ENCODE measurements around the gene NPTX1. TPM values are rescaled to one million over a fixed set of nuclear protein-coding genes. Genes with fewer than 3 reads are reported as not detected.

NPTX1 gene
- total and polyA plus RNA-seq, 2 of the 13 experiments (the other 11 are each of a cell fraction or from before 2014, with no cell fraction given) = 0.01 TPM; not detected in 1

DNA sequence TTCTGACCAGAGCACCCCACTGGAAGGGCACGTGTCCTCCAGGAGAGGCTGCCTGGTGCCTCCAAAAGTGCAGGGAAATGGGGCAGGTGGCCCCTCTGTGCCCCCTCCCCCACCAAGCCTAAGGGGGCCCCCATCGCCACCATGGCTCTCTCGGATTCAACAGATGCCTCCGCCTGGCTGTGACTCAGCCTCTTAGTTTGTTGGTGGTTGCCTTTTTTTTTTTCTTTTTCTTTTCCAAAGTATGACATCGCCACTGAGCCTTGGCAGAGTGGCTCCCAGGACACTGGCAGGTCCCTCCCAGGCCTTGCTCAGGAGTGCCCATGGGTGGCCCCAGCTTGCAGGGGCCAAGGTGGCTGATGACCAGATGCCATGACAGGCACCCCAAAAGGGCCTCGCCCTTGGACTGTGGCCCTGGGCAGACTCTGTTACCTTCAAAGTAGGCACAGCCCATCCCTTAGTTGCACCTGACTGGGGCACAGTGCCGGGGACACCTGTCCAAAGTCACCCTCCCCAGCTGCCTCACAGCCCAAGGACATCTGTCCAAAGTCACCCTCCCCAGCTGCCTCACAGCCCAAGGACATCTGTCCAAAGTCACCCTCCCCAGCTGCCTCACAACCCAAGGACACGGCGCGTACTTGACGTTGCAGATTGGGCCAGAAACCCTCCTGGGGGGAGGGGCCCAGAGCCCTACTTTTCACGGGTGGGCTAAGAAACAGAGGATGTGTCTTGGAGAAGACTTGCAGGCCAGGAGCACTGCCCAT, 29.6 kb downstream of the NPTX1 start:
- H3K4me1 ChIP-seq (ENCODE audit: insufficient read depth, low read length) = peaks cover 13% of the 10 kb centered on the region
- no peak overlapping the region for H3K9ac ChIP-seq (ENCODE audit: insufficient read depth, low read depth, low read length)
- peaks cover 7% of the 10 kb centered on the region; the same call in 1 of the 2 replicates for H4K20me1 ChIP-seq (ENCODE audit: insufficient read depth, low read length)
- TF ChIP-seq ESRRA (CRISPR knock-in tag; IDR thresholded peaks at IDR 0.05; ENCODE audit: low read depth) = peak; percentile 84
- no peak for TF ChIP-seq NR2F6 (IDR thresholded peaks at IDR 0.05)
- no peak for TF ChIP-seq NR2F6 (CRISPR knock-in tag; IDR thresholded peaks at IDR 0.05)
- TF ChIP-seq HNF4A (CRISPR knock-in tag; IDR thresholded peaks at IDR 0.05) = peak; percentile 20; the same call in 1 of the 2 replicates
- TF ChIP-seq, protein P1, sequence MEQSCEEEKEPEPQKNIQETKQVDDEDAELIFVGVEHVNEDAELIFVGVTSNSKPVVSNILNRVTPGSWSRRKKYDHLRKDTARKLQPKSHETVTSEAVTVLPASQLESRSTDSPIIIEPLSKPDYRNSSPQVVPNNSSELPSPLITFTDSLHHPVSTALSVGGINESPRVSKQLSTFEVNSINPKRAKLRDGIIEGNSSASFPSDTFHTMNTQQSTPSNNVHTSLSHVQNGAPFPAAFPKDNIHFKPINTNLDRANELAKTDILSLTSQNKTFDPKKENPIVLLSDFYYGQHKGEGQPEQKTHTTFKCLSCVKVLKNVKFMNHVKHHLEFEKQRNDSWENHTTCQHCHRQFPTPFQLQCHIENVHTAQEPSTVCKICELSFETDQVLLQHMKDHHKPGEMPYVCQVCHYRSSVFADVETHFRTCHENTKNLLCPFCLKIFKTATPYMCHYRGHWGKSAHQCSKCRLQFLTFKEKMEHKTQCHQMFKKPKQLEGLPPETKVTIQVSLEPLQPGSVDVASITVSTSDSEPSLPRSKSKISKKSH (CRISPR knock-in tag; IDR thresholded peaks at IDR 0.05; ENCODE audit: borderline replicate concordance) = 0 out of 2 replicates have a peak, but pooled peaks have one; percentile 22
- TF ChIP-seq ZNF891 (CRISPR knock-in tag; IDR thresholded peaks at IDR 0.05) = 0 out of 2 replicates have a peak, but pooled peaks have one; percentile 22
- ChIA-PET CTCF (ENCODE audit: low intra/inter-chr PET ratio, low total read pairs) (no interaction called here), POLR2A (no interaction called here)
- WGBS (ENCODE audit: low lambda C conversion rate) = 38% methylated on average over 9 of the region's 12 CpGs
- no TSS peak for BruUV-seq (replicated peaks)
- no peaks in the 10 kb centered on the region for H3K36me3 ChIP-seq (replicated peaks in 1 of 2; ENCODE audit: control insufficient read depth in 1 of 2, insufficient read depth in 2 of 2, low read length in 2 of 2)
- H3K27me3 ChIP-seq (ENCODE audit: control insufficient read depth in 1 of 2, insufficient read depth in 2 of 2, low read length in 2 of 2) = peaks cover 16 to 45% of the 10 kb centered on the region in 2 experiments; a peak in 3 of 5 replicates
- intact Hi-C loops (cut with micrococcal nuclease; ENCODE audit: unreplicated experiment) = no loop called here
- H3K79me2 ChIP-seq (ENCODE audit: insufficient read depth, low read length) = no peaks in the 10 kb centered on the region
- no peak overlapping the region for H2AFZ ChIP-seq (ENCODE audit: low read length)
- no peak overlapping the region for H3K4me3 ChIP-seq (replicated peaks in 1 of 3; ENCODE audit: insufficient read depth in 1 of 3, low read depth in 2 of 3, low read length in 3 of 3)
- no peak for DNase-seq (ENCODE audit: low spot score)
- no peak overlapping the region for H3K27ac ChIP-seq (ENCODE audit: extremely low read length, insufficient read depth, low read length)
- in situ Hi-C loops (cut with HindIII; ENCODE audit: extremely low pct_ligation_motif_present, low pct_unique_long_range_greater_than_20kb) = no loop called here
- ATAC-seq = no peak
- H3K4me2 ChIP-seq (ENCODE audit: low read depth, low read length) = no peak overlapping the region
- FAIRE-seq = no peak
- no peaks in the 10 kb centered on the region for H3K9me3 ChIP-seq (ENCODE audit: low read length)

DNA sequence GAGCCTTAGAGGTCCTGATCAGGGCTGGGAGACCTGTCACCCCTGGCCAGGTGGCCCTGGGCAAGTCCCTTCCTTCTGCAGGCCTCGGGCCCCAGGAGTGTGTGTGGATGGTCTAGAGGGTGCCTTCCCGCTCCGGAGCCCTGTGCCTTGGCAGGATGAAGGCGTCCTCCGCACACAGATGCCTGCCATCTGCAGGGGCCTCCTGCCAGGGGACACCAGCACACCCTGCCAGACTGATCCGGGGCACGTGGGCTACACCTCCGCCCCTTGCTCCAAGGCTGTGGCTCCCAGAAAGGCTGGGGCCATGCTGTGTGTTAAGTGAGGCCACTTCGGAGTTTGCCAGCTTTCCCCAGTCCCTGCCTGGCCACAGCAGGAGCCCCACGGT, 30.7 kb downstream of the NPTX1 start:
- intact Hi-C loops (cut with micrococcal nuclease; ENCODE audit: unreplicated experiment) = no loop called here
- H3K4me1 ChIP-seq (ENCODE audit: insufficient read depth, low read length) = peaks cover 13% of the 10 kb centered on the region
- no peak overlapping the region for H3K9ac ChIP-seq (ENCODE audit: insufficient read depth, low read depth, low read length)
- in situ Hi-C loops (cut with HindIII; ENCODE audit: extremely low pct_ligation_motif_present, low pct_unique_long_range_greater_than_20kb) = no loop called here
- no peaks in the 10 kb centered on the region for H3K36me3 ChIP-seq (replicated peaks in 1 of 2; ENCODE audit: control insufficient read depth in 1 of 2, insufficient read depth in 2 of 2, low read length in 2 of 2)
- no peak for DNase-seq (ENCODE audit: low spot score)
- H3K4me3 ChIP-seq (replicated peaks in 1 of 3; ENCODE audit: insufficient read depth in 1 of 3, low read depth in 2 of 3, low read length in 3 of 3) = no peak overlapping the region
- ChIA-PET POLR2A (no interaction called here), CTCF (ENCODE audit: low intra/inter-chr PET ratio, low total read pairs) (no interaction called here)
- H3K4me2 ChIP-seq (ENCODE audit: low read depth, low read length) = no peak overlapping the region
- no peaks in the 10 kb centered on the region for H3K9me3 ChIP-seq (ENCODE audit: low read length)
- H4K20me1 ChIP-seq (ENCODE audit: insufficient read depth, low read length) = peaks cover 14% of the 10 kb centered on the region; the same call in 1 of the 2 replicates
- WGBS (ENCODE audit: low lambda C conversion rate) = 3% methylated on average over 6 of the region's 10 CpGs
- no peaks in the 10 kb centered on the region for H3K79me2 ChIP-seq (ENCODE audit: insufficient read depth, low read length)
- no peak overlapping the region for H3K27ac ChIP-seq (ENCODE audit: extremely low read length, insufficient read depth, low read length)
- no peak for FAIRE-seq
- BruUV-seq (replicated peaks) = no TSS peak
- no peak overlapping the region for H2AFZ ChIP-seq (ENCODE audit: low read length)
- peaks cover 15 to 38% of the 10 kb centered on the region in 2 experiments; a peak in 3 of 5 replicates for H3K27me3 ChIP-seq (ENCODE audit: control insufficient read depth in 1 of 2, insufficient read depth in 2 of 2, low read length in 2 of 2)
- no peak for ATAC-seq
- no peak for TF ChIP-seq ZNF749 (CRISPR knock-in tag; IDR thresholded peaks at IDR 0.05; ENCODE audit: borderline replicate concordance)
- no peak for TF ChIP-seq BRCA1 (CRISPR knock-in tag; IDR thresholded peaks at IDR 0.05)
- no peak for TF ChIP-seq FOXO1 (CRISPR knock-in tag; IDR thresholded peaks at IDR 0.05)
- TF ChIP-seq, protein P2, sequence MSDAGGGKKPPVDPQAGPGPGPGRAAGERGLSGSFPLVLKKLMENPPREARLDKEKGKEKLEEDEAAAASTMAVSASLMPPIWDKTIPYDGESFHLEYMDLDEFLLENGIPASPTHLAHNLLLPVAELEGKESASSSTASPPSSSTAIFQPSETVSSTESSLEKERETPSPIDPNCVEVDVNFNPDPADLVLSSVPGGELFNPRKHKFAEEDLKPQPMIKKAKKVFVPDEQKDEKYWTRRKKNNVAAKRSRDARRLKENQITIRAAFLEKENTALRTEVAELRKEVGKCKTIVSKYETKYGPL (CRISPR knock-in tag; IDR thresholded peaks at IDR 0.05) = no peak
- TF ChIP-seq ZNF776 (CRISPR knock-in tag; IDR thresholded peaks at IDR 0.05) = no peak
- no peak for TF ChIP-seq ZNF501 (CRISPR knock-in tag; IDR thresholded peaks at IDR 0.05)
- TF ChIP-seq ZNF780A (CRISPR knock-in tag; IDR thresholded peaks at IDR 0.05) = no peak
- TF ChIP-seq, protein P3, sequence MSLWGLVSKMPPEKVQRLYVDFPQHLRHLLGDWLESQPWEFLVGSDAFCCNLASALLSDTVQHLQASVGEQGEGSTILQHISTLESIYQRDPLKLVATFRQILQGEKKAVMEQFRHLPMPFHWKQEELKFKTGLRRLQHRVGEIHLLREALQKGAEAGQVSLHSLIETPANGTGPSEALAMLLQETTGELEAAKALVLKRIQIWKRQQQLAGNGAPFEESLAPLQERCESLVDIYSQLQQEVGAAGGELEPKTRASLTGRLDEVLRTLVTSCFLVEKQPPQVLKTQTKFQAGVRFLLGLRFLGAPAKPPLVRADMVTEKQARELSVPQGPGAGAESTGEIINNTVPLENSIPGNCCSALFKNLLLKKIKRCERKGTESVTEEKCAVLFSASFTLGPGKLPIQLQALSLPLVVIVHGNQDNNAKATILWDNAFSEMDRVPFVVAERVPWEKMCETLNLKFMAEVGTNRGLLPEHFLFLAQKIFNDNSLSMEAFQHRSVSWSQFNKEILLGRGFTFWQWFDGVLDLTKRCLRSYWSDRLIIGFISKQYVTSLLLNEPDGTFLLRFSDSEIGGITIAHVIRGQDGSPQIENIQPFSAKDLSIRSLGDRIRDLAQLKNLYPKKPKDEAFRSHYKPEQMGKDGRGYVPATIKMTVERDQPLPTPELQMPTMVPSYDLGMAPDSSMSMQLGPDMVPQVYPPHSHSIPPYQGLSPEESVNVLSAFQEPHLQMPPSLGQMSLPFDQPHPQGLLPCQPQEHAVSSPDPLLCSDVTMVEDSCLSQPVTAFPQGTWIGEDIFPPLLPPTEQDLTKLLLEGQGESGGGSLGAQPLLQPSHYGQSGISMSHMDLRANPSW (CRISPR knock-in tag; IDR thresholded peaks at IDR 0.05; ENCODE audit: borderline replicate concordance) = no peak
